Measurements from ENCODE around the gene THAP6.

DNA sequence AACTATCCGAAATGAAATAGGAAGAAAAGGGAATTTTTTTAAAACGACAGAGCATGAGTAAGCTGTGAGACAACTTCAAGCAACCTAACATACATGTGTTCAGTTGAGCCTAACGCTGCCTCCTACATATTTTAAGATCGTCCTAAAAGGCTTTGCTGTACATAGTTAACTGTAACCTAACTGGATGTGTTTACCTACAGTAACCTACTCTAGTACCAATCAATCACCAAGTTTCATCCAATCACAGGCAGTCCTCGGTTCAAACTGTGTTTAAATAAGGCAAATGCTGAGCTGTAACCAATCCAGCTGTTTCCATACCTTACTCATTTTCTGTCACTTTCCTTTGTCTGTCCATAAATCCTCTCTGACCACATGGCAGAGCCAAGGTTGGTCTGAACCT, 17.1 kb upstream of the THAP6 start:
- TF ChIP-seq, protein P1, sequence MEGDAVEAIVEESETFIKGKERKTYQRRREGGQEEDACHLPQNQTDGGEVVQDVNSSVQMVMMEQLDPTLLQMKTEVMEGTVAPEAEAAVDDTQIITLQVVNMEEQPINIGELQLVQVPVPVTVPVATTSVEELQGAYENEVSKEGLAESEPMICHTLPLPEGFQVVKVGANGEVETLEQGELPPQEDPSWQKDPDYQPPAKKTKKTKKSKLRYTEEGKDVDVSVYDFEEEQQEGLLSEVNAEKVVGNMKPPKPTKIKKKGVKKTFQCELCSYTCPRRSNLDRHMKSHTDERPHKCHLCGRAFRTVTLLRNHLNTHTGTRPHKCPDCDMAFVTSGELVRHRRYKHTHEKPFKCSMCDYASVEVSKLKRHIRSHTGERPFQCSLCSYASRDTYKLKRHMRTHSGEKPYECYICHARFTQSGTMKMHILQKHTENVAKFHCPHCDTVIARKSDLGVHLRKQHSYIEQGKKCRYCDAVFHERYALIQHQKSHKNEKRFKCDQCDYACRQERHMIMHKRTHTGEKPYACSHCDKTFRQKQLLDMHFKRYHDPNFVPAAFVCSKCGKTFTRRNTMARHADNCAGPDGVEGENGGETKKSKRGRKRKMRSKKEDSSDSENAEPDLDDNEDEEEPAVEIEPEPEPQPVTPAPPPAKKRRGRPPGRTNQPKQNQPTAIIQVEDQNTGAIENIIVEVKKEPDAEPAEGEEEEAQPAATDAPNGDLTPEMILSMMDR (IDR thresholded peaks at IDR 0.05 in 4 of 5, conservative IDR thresholded peaks at IDR 0.05 in 1 of 5), result no peak
- no peak for TF ChIP-seq POLR2A (IDR thresholded peaks at IDR 0.05)
